Ascending aorta (tissue), 2 donors: ENCODE data around the gene NFATC3. TPM values are rescaled to one million over a fixed set of nuclear protein-coding genes. Genes with fewer than 3 reads are reported as not detected.
"Not testable (repeated sequence)": the region's sequence is repeated elsewhere in the genome, so short reads cannot be mapped to it uniquely, and the experiment has no call there.

Experiments
- DNase-seq, 2 donors: peaks; one replicate each; pipeline ENCODE4 v3.0.0-alpha.2; 2019; ENCODE audit warnings: low spot score in 2 of 2
- H3K27ac ChIP-seq, 2 donors: fragments of 200-600 bp; sonication (generic); one replicate each; pipeline ENCODE4 v1.5.1; 2016 to 2017; ENCODE audit warnings: mild to moderate bottlenecking in 1 of 2
- H3K27me3 ChIP-seq: fragments of 200-600 bp; sonication (generic); one replicate; pipeline ENCODE4 v1.5.1; 2017
- H3K36me3 ChIP-seq, 2 donors: fragments of 200-600 bp; sonication (generic); one replicate each; pipeline ENCODE4 v1.5.1; 2016
- H3K4me1 ChIP-seq, 2 donors: fragments of 200-600 bp; sonication (generic); one replicate each; pipeline ENCODE4 v1.5.1; 2016 to 2017; ENCODE audit warnings: mild to moderate bottlenecking in 1 of 2
- H3K4me3 ChIP-seq, 2 donors: fragments of 200-600 bp; sonication (generic); one replicate each; pipeline ENCODE4 v1.5.1; 2016 to 2017; ENCODE audit warnings: mild to moderate bottlenecking in 1 of 2
- H3K9me3 ChIP-seq, 2 donors: fragments of 200-600 bp; sonication (generic); one replicate each; pipeline ENCODE4 v1.5.1; 2016
- CTCF ChIP-seq, 3 experiments: fragments of 200-600 bp in 2 of 3; fragments of 450-650 bp in 1 of 3; sonication (generic) in 2 of 3; IDR thresholded peaks; one replicate each; pipeline ENCODE4 v1.5.1; 2016 to 2019; ENCODE audit warnings: antibody characterized with exemption in 3 of 3, mild to moderate bottlenecking in 1 of 3, moderate library complexity in 1 of 3
- intact Hi-C: fragments of 100-400 bp; cut with DNase I; formaldehyde crosslinking; loops from one replicate; pipeline ENCODE4 v1.15.1; 2023
- total RNA-seq: library from RNA; depleted of rRNA; stranded (reverse); fragments of >200 nt; gene quantifications from one replicate; pipeline ENCODE4 v1.1.0, GENCODE V29; 2016

Gene NFATC3
- total RNA-seq, 1 donor from 2014 or later: 36.4 TPM

- intact Hi-C loops: no loop called here
- no peak for TF ChIP-seq CTCF (IDR thresholded peaks at IDR 0.05)
- no peak for DNase-seq
- H3K9me3 ChIP-seq: peaks cover 0 to 5% of the 10 kb centered on the region in 2 donors
- no peaks in the 10 kb centered on the region for H3K36me3 ChIP-seq
- H3K4me3 ChIP-seq: no peak overlapping the region
- H3K27ac ChIP-seq: no peak overlapping the region
- H3K27me3 ChIP-seq: no peaks in the 10 kb centered on the region
- H3K4me1 ChIP-seq: peaks cover 0 to 5% of the 10 kb centered on the region in 2 donors
Observed at GRCh38 chr16:68100488-68100887, 15.3 kb downstream of the NFATC3 start.

- intact Hi-C loops: no loop called here
- peaks cover 0 to 24% of the 10 kb centered on the region in 2 donors for H3K9me3 ChIP-seq
- no peak for TF ChIP-seq CTCF (IDR thresholded peaks at IDR 0.05)
- no peak overlapping the region for H3K4me3 ChIP-seq
- peaks cover 0 to 4% of the 10 kb centered on the region in 2 donors for H3K4me1 ChIP-seq
- no peak overlapping the region for H3K27ac ChIP-seq
- no peaks in the 10 kb centered on the region for H3K36me3 ChIP-seq
- no peak for DNase-seq
- no peaks in the 10 kb centered on the region for H3K27me3 ChIP-seq
Observed at GRCh38 chr16:68105611-68106010, 20.4 kb downstream of the NFATC3 start.

GRCh38 chr16:68107230-68107928 is 22.2 kb downstream of the NFATC3 start:
- H3K4me1 ChIP-seq, intact Hi-C loops, DNase-seq, H3K4me3 ChIP-seq, H3K27me3 ChIP-seq, H3K36me3 ChIP-seq, H3K27ac ChIP-seq: not testable (repeated sequence)
- H3K9me3 ChIP-seq: peaks cover 0 to 36% of the 10 kb centered on the region in 2 donors

GRCh38 chr16:68109156-68109555 is 24.0 kb downstream of the NFATC3 start:
- H3K4me3 ChIP-seq, H3K4me1 ChIP-seq, H3K36me3 ChIP-seq, H3K27me3 ChIP-seq, intact Hi-C loops, H3K27ac ChIP-seq, DNase-seq: not testable (repeated sequence)
- H3K9me3 ChIP-seq: peaks cover 0 to 36% of the 10 kb centered on the region in 2 donors

- H3K4me3 ChIP-seq, H3K27me3 ChIP-seq, H3K36me3 ChIP-seq, DNase-seq, H3K27ac ChIP-seq, intact Hi-C loops, H3K4me1 ChIP-seq: not testable (repeated sequence)
- peaks cover 0 to 31% of the 10 kb centered on the region in 2 donors for H3K9me3 ChIP-seq
Observed at GRCh38 chr16:68110611-68111010, 25.4 kb downstream of the NFATC3 start.

- H3K9me3 ChIP-seq: peaks cover 0 to 31% of the 10 kb centered on the region in 2 donors
- DNase-seq: no peak
- no peaks in the 10 kb centered on the region for H3K27me3 ChIP-seq
- no peak overlapping the region for H3K4me3 ChIP-seq
- no peak for TF ChIP-seq CTCF (IDR thresholded peaks at IDR 0.05)
- no peak overlapping the region for H3K27ac ChIP-seq
- intact Hi-C loops: no loop called here
- H3K4me1 ChIP-seq: no peaks in the 10 kb centered on the region
- H3K36me3 ChIP-seq: no peaks in the 10 kb centered on the region
Observed at GRCh38 chr16:68111379-68111778, 26.2 kb downstream of the NFATC3 start.

GRCh38 chr16:68113059-68113761 is 28.0 kb downstream of the NFATC3 start:
- H3K27me3 ChIP-seq: no peaks in the 10 kb centered on the region
- TF ChIP-seq CTCF (IDR thresholded peaks at IDR 0.05): no peak
- H3K4me1 ChIP-seq: no peaks in the 10 kb centered on the region
- H3K9me3 ChIP-seq: peaks cover 0 to 30% of the 10 kb centered on the region in 2 donors
- H3K27ac ChIP-seq: no peak overlapping the region
- DNase-seq: no peak
- no peak overlapping the region for H3K4me3 ChIP-seq
- no peaks in the 10 kb centered on the region for H3K36me3 ChIP-seq
- intact Hi-C loops: no loop called here
